GM15510 (cell line): ENCODE data around the gene IRAK1.
A peak's percentile ranks its signal among the peaks of the same experiment; 100 is the strongest.

Experiments
- POLR2A ChIP-seq: IDR thresholded peaks from 3 replicates; pipeline ENCODE4 v1.6.1; 2011; ENCODE audit warnings: borderline replicate concordance; ENCODE audit not compliant: insufficient read length; ENCODE audit errors: extremely low read depth

The IRAK1 gene

GRCh38 chrX:154028502-154029184, 8.9 kb upstream of the IRAK1 start:
- no peak for TF ChIP-seq POLR2A

- TF ChIP-seq POLR2A: no peak
Observed at GRCh38 chrX:154027986-154028385, 8.3 kb upstream of the IRAK1 start.

GRCh38 chrX:154027022-154027402, 7.3 kb upstream of the IRAK1 start:
- no peak for TF ChIP-seq POLR2A

GRCh38 chrX:154026136-154027021, 6.7 kb upstream of the IRAK1 start:
- no peak for TF ChIP-seq POLR2A

- TF ChIP-seq POLR2A: no peak
Observed at GRCh38 chrX:154025230-154025629, 5.5 kb upstream of the IRAK1 start.

GRCh38 chrX:154024271-154024670, 4.6 kb upstream of the IRAK1 start:
- no peak for TF ChIP-seq POLR2A

GRCh38 chrX:154023276-154024000, 3.7 kb upstream of the IRAK1 start:
- no peak for TF ChIP-seq POLR2A

GRCh38 chrX:154022108-154022507, 2.4 kb upstream of the IRAK1 start:
- TF ChIP-seq POLR2A: no peak

- no peak for TF ChIP-seq POLR2A
Observed at GRCh38 chrX:154021131-154021611, 1.5 kb upstream of the IRAK1 start.

- TF ChIP-seq POLR2A: no peak
Observed at GRCh38 chrX:154020536-154021115, 924 bp upstream of the IRAK1 start.

- TF ChIP-seq POLR2A: peak; percentile 11
Observed at GRCh38 chrX:154019061-154019621, 561 bp downstream of the IRAK1 start.

GRCh38 chrX:154018518-154019060, 1.1 kb downstream of the IRAK1 start:
- no peak for TF ChIP-seq POLR2A

- no peak for TF ChIP-seq POLR2A
Observed at GRCh38 chrX:154017766-154018517, 1.8 kb downstream of the IRAK1 start.
